Measurements from ENCODE around the gene LDLRAD3.

DNA sequence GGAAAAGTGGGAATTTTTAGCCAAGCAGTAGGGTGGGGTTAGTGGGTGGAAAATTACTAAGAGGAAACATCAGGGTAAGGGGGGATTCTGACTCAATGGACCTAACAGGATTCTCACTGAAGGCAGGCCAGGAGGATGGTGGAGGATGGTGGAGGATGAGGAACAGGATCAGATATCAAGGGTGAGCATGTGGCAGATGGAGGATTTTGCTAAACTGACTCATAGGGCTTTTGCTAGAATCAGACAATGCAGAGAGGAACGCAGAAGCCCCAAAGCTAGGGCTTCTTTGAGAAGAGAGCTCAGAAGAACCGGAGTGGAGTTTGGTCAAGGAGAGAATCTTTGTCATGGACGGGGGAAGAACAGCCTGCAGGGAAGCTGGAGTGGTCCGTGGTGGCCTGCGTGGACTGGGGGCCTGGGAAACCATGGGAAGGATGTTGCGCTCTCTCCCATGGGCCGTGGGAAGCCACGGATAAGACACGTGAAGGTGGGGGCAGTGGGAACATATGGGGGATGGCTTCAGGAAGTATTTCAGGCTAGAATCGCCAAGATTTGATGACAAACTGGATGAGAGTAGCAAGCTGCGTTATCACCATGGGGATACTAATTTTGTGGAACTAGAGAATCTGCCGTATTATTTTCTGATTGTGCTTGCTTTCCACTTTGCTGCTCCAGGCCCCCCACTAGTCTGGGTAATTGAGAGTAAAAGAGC lies 165.2 kb downstream of the LDLRAD3 start:
- TF ChIP-seq ZFP30 (CRISPR knock-in tag; IDR thresholded peaks at IDR 0.05) (no peak), RARB (CRISPR knock-in tag; IDR thresholded peaks at IDR 0.05) (no peak), GLIS3 (CRISPR knock-in tag; IDR thresholded peaks at IDR 0.05) (no peak), TOX (CRISPR knock-in tag; IDR thresholded peaks at IDR 0.05; ENCODE audit: borderline replicate concordance) (no peak), ZC3H10 (CRISPR knock-in tag; IDR thresholded peaks at IDR 0.05) (no peak), SNAI2 (CRISPR knock-in tag; IDR thresholded peaks at IDR 0.05) (no peak), ZFP3 (CRISPR knock-in tag; IDR thresholded peaks at IDR 0.05) (no peak), BACH2 (CRISPR knock-in tag; IDR thresholded peaks at IDR 0.05; ENCODE audit: borderline replicate concordance) (no peak)
- TF ChIP-seq, protein P1, sequence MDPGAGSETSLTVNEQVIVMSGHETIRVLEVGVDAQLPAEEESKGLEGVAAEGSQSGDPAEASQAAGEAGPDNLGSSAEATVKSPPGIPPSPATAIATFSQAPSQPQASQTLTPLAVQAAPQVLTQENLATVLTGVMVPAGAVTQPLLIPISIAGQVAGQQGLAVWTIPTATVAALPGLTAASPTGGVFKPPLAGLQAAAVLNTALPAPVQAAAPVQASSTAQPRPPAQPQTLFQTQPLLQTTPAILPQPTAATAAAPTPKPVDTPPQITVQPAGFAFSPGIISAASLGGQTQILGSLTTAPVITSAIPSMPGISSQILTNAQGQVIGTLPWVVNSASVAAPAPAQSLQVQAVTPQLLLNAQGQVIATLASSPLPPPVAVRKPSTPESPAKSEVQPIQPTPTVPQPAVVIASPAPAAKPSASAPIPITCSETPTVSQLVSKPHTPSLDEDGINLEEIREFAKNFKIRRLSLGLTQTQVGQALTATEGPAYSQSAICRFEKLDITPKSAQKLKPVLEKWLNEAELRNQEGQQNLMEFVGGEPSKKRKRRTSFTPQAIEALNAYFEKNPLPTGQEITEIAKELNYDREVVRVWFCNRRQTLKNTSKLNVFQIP (CRISPR knock-in tag; IDR thresholded peaks at IDR 0.05; ENCODE audit: borderline replicate concordance, low read depth) = no peak
- TF ChIP-seq, protein P2, sequence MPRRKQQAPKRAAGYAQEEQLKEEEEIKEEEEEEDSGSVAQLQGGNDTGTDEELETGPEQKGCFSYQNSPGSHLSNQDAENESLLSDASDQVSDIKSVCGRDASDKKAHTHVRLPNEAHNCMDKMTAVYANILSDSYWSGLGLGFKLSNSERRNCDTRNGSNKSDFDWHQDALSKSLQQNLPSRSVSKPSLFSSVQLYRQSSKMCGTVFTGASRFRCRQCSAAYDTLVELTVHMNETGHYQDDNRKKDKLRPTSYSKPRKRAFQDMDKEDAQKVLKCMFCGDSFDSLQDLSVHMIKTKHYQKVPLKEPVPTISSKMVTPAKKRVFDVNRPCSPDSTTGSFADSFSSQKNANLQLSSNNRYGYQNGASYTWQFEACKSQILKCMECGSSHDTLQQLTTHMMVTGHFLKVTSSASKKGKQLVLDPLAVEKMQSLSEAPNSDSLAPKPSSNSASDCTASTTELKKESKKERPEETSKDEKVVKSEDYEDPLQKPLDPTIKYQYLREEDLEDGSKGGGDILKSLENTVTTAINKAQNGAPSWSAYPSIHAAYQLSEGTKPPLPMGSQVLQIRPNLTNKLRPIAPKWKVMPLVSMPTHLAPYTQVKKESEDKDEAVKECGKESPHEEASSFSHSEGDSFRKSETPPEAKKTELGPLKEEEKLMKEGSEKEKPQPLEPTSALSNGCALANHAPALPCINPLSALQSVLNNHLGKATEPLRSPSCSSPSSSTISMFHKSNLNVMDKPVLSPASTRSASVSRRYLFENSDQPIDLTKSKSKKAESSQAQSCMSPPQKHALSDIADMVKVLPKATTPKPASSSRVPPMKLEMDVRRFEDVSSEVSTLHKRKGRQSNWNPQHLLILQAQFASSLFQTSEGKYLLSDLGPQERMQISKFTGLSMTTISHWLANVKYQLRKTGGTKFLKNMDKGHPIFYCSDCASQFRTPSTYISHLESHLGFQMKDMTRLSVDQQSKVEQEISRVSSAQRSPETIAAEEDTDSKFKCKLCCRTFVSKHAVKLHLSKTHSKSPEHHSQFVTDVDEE (CRISPR knock-in tag; IDR thresholded peaks at IDR 0.05) = no peak
- TF ChIP-seq, protein P3, sequence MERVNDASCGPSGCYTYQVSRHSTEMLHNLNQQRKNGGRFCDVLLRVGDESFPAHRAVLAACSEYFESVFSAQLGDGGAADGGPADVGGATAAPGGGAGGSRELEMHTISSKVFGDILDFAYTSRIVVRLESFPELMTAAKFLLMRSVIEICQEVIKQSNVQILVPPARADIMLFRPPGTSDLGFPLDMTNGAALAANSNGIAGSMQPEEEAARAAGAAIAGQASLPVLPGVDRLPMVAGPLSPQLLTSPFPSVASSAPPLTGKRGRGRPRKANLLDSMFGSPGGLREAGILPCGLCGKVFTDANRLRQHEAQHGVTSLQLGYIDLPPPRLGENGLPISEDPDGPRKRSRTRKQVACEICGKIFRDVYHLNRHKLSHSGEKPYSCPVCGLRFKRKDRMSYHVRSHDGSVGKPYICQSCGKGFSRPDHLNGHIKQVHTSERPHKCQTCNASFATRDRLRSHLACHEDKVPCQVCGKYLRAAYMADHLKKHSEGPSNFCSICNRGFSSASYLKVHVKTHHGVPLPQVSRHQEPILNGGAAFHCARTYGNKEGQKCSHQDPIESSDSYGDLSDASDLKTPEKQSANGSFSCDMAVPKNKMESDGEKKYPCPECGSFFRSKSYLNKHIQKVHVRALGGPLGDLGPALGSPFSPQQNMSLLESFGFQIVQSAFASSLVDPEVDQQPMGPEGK (CRISPR knock-in tag; IDR thresholded peaks at IDR 0.05; ENCODE audit: borderline replicate concordance) = no peak

Measured in SK-N-SH treated with all-trans-retinoic acid at 6 μM for 48 hours (cell line).